ENCODE results near the gene KANSL1.

GRCh38 chr17:46082257-46082656 lies 111.0 kb downstream of the KANSL1 start:
- TF ChIP-seq KDM1A (IDR thresholded peaks at IDR 0.05; ENCODE audit: borderline replicate concordance) (no peak), RAD21 (IDR thresholded peaks at IDR 0.05; ENCODE audit: insufficient read depth, low read depth, low read length) (no peak), MXI1 (IDR thresholded peaks at IDR 0.05; ENCODE audit: low read depth, low read length) (no peak), SREBF1 (IDR thresholded peaks at IDR 0.05; ENCODE audit: low read length) (no peak), GABPA (IDR thresholded peaks at IDR 0.05; ENCODE audit: low read depth) (no peak), SIN3A (IDR thresholded peaks at IDR 0.05; ENCODE audit: low read depth, low read length) (no peak), CTCF (IDR thresholded peaks at IDR 0.05 in 2 of 3, conservative IDR thresholded peaks at IDR 0.05 in 1 of 3; ENCODE audit: control insufficient read depth in 2 of 3, extremely low read depth in 1 of 3, insufficient read depth in 1 of 3, low read depth in 3 of 3, low read length in 3 of 3) (no peak), POLR2A (IDR thresholded peaks at IDR 0.05; ENCODE audit: low read depth, low read length) (no peak), JUND (IDR thresholded peaks at IDR 0.05; ENCODE audit: low read depth, low read length) (no peak)
